Lung (tissue), 12 donors: ENCODE measurements around the gene ITGBL1. TPM values are rescaled to one million over a fixed set of nuclear protein-coding genes. Genes with fewer than 3 reads are reported as not detected.
A peak's percentile ranks its signal among the peaks of the same experiment; 100 is the strongest.

ENCODE experiments used
- ATAC-seq: fragments of 200-7000 bp; cut with Tn5 transposase; one replicate; pipeline ENCODE4 v1.9.1; 2020; ENCODE audit warnings: moderate number of reproducible peaks; ENCODE audit not compliant: insufficient read depth, low FRiP score
- DNase-seq, 3 donors: peaks; one replicate each; pipeline ENCODE4 v3.0.0-alpha.2; 2013 to 2017
- H3K27ac ChIP-seq, 2 donors: one replicate each; pipeline ENCODE4 v1.5.1; 2013; ENCODE audit warnings: mild to moderate bottlenecking in 2 of 2, moderate library complexity in 2 of 2, control low read depth in 1 of 2, inconsistent platforms in 1 of 2, low read depth in 1 of 2, low read length in 1 of 2
- H3K27me3 ChIP-seq, 3 donors: one replicate each; pipeline ENCODE4 v1.5.1; 2013; ENCODE audit warnings: low read length in 2 of 3; ENCODE audit not compliant: control insufficient read depth in 3 of 3, insufficient read depth in 3 of 3
- H3K36me3 ChIP-seq, 4 donors: one replicate each; pipeline ENCODE4 v1.5.1; 2013; ENCODE audit warnings: low read length in 4 of 4, mild to moderate bottlenecking in 1 of 4, moderate library complexity in 1 of 4; ENCODE audit not compliant: control insufficient read depth in 4 of 4, insufficient read depth in 4 of 4
- H3K4me1 ChIP-seq, 5 donors: one replicate each; pipeline ENCODE4 v1.5.1; 2013; ENCODE audit warnings: low read length in 5 of 5, mild to moderate bottlenecking in 2 of 5, moderate library complexity in 1 of 5; ENCODE audit not compliant: control insufficient read depth in 5 of 5, insufficient read depth in 5 of 5
- H3K4me3 ChIP-seq: one replicate; pipeline ENCODE4 v1.5.1; 2013; ENCODE audit warnings: mild to moderate bottlenecking, control low read depth, moderate library complexity
- H3K9ac ChIP-seq, 2 donors: one replicate each; pipeline ENCODE4 v1.5.1; 2013; ENCODE audit warnings: low read length in 2 of 2, control low read depth in 1 of 2; ENCODE audit not compliant: insufficient read depth in 1 of 2
- H3K9me3 ChIP-seq, 4 donors: one replicate each; pipeline ENCODE4 v1.5.1; 2013; ENCODE audit warnings: low read length in 3 of 4, mild to moderate bottlenecking in 1 of 4, moderate library complexity in 1 of 4; ENCODE audit not compliant: control insufficient read depth in 4 of 4, insufficient read depth in 3 of 4
- WGBS, 2 donors: extraction: QIAGEN DNeasy Blood & Tissue Kit; methylation state at CpG; one replicate each; pipeline ENCODE4 v1.1.7; 2013; 5-methylcytosine and 5-hydroxymethylcytosine counted together
- polyA plus RNA-seq, 2 donors: library from polyadenylated mRNA; stranded (reverse); fragments of 200-250 nt; gene quantifications; one replicate each; pipeline ENCODE4 v1.2.1, GENCODE V29; 2013
- total RNA-seq, 2 donors: library from RNA; depleted of rRNA in 1 of 2; stranded (reverse); fragments of >200 nt in 1 of 2; gene quantifications; one replicate each; pipeline ENCODE4 v1.2.1, GENCODE V29; 2014 to 2021
- TF ChIP-seq, protein P1 (sequence below): IDR thresholded peaks from 2 replicates; pipeline ENCODE4 v1.5.1; 2012; ENCODE audit warnings: mild to moderate bottlenecking; ENCODE audit errors: control extremely low read depth, extremely low read depth
- donor health status: control.
- donor health status: control.
- donor health status: Bipolar disorder and iron deficiency.
- donor health status: healthy.
- donor health status: DM: yes; HTN: yes; CAD: no.

Gene ITGBL1
- total and polyA plus RNA-seq, 4 donors = 1.1 to 7.2 (median 4.0) TPM

DNA sequence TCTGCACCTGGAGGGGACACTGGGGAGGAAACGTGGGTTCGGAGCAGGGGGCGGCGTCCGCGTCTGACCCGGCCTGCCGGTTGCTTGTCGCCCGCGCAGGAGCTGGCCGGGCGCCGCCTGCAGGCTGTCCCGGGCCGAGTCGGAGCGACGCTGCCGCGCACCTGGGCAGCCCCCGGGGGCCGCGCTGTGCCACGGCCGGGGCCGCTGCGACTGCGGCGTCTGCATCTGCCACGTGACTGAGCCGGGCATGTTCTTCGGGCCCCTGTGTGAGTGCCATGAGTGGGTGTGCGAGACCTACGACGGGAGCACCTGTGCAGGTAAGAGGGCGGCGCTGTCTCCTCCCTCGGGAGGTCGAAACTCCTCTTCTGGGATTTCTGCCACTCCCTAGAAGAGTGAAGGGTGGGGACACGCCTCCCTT lies 1.3 kb downstream of the ITGBL1 start:
- Histone ChIP-seq H3K9me3 (peaks cover 0 to 1% (median 0%) of the 10 kb centered on the region in 4 donors), H3K9ac (no peak overlapping the region), H3K27me3 (no peaks in the 10 kb centered on the region), H3K4me3 (peak overlapping the region; percentile 45), H3K27ac (peak overlapping the region in 1 of 2 donors; percentile 65), H3K36me3 (no peaks in the 10 kb centered on the region), H3K4me1 (peaks cover 0 to 2% (median 0%) of the 10 kb centered on the region in 5 donors)
- TF ChIP-seq, protein P1, sequence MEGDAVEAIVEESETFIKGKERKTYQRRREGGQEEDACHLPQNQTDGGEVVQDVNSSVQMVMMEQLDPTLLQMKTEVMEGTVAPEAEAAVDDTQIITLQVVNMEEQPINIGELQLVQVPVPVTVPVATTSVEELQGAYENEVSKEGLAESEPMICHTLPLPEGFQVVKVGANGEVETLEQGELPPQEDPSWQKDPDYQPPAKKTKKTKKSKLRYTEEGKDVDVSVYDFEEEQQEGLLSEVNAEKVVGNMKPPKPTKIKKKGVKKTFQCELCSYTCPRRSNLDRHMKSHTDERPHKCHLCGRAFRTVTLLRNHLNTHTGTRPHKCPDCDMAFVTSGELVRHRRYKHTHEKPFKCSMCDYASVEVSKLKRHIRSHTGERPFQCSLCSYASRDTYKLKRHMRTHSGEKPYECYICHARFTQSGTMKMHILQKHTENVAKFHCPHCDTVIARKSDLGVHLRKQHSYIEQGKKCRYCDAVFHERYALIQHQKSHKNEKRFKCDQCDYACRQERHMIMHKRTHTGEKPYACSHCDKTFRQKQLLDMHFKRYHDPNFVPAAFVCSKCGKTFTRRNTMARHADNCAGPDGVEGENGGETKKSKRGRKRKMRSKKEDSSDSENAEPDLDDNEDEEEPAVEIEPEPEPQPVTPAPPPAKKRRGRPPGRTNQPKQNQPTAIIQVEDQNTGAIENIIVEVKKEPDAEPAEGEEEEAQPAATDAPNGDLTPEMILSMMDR = no peak
- DNase-seq (peak in 1 of 3 donors; percentile 14), ATAC-seq (peak; percentile 60)
- WGBS, 2 donors = 6 to 8% methylated on average over 36 to 41 of the region's 41 CpGs

DNA sequence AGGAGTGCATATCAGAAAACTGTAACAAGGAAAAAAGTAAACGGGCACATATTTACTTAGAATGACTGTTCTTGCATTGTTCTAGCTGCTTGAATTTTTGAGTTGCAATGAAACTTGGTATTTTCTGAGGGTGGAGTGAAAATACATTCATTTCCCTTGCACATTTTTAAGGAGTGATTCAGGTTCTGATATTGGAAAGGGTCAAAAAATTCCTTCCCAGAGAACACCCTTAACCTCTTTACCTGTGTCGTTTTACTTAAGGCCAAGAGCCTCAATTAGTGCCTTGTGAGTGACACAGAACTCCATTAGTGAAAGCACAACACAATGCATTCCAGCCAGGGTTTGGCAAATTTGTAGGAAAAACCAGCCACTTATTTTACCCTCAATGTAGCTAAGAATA lies 2.3 kb downstream of the ITGBL1 start:
- no peaks in the 10 kb centered on the region for H3K36me3 ChIP-seq
- ATAC-seq (no peak), DNase-seq (no peak)
- H3K9ac ChIP-seq = no peak overlapping the region
- H3K27ac ChIP-seq = no peak overlapping the region
- peaks cover 0 to 2% (median 0%) of the 10 kb centered on the region in 5 donors for H3K4me1 ChIP-seq
- TF ChIP-seq, protein P1 = no peak
- H3K4me3 ChIP-seq = no peak overlapping the region
- H3K9me3 ChIP-seq = peaks cover 0 to 1% (median 0%) of the 10 kb centered on the region in 4 donors
- WGBS, 2 donors = 46 to 57% methylated on average over 2 of the region's 2 CpGs
- H3K27me3 ChIP-seq = no peaks in the 10 kb centered on the region

DNA sequence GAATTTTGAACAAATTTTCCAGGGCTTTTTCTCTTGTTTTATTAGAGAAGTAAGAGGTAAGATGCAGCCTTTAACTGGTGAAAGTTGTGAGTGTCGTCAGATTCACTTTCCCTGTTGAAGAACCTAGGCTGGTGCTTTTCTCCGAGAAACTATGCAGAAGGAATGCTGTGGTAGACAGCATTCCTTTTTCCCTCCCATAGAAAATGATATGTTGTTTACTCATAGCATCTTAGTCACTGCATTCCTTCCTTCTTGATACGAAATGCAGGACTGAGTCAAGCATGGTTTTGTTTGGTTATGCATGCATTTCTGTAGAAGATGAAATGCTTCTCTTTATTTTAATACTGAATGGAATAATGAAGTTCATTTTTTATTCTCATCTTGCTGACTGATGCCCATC lies 3.4 kb downstream of the ITGBL1 start:
- Histone ChIP-seq H3K27me3 (no peaks in the 10 kb centered on the region), H3K4me3 (no peak overlapping the region), H3K36me3 (no peaks in the 10 kb centered on the region), H3K27ac (no peak overlapping the region), H3K9ac (no peak overlapping the region), H3K9me3 (peaks cover 0 to 1% (median 0%) of the 10 kb centered on the region in 4 donors), H3K4me1 (peaks cover 0 to 2% (median 0%) of the 10 kb centered on the region in 5 donors)
- DNase-seq = no peak
- TF ChIP-seq, protein P1 = no peak
- 28 to 52% methylated on average over 3 of the region's 3 CpGs for WGBS, 2 donors
- peak; percentile 59 for ATAC-seq

DNA sequence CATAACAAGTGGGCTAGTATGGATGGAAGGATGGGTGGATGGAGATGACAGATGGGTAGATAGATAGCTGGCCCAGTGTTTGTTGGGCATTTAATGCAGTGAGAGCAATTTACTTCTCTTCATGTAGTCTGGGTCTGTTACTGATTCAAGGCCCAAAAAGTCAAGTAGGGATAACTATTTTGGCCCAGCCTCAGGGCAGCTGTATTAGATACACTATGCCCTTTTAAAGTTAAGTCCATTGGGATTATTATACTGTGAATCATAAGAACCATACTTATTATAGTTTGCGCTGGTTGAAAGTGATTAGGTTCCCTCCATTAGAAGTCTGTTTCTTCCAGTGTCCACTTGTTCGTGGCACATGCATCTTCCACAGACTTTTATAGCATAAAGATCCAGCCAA lies 4.7 kb downstream of the ITGBL1 start:
- no peaks in the 10 kb centered on the region for H3K27me3 ChIP-seq
- 94 to 95% methylated on average over 2 of the region's 2 CpGs for WGBS, 2 donors
- TF ChIP-seq, protein P1 = no peak
- no peak overlapping the region for H3K4me3 ChIP-seq
- H3K9ac ChIP-seq = no peak overlapping the region
- DNase-seq (no peak), ATAC-seq (no peak)
- H3K36me3 ChIP-seq = no peaks in the 10 kb centered on the region
- H3K4me1 ChIP-seq = peaks cover 0 to 2% (median 0%) of the 10 kb centered on the region in 5 donors
- peaks cover 0 to 1% (median 0%) of the 10 kb centered on the region in 4 donors for H3K9me3 ChIP-seq
- no peak overlapping the region for H3K27ac ChIP-seq
